GM08714 (cell line): ENCODE measurements around the gene FBXL4.

Source experiments
- H3K4me3 ChIP-seq: fragments of 200-500 bp; sonication (Bioruptor generic); 2 replicates; pipeline ENCODE4 v1.5.1; 2014; ENCODE audit warnings: mild to moderate bottlenecking, low read length, inconsistent platforms
- ZNF274 ChIP-seq: IDR thresholded peaks from 2 replicates; pipeline ENCODE4 v1.6.1; 2012; ENCODE audit warnings: mild to moderate bottlenecking, low read depth, low read length

FBXL4 gene

GRCh38 chr6:98880486-98880885, 67.3 kb downstream of the FBXL4 start:
- no peak overlapping the region for H3K4me3 ChIP-seq
- TF ChIP-seq ZNF274 = no peak

GRCh38 chr6:98877250-98877649, 70.5 kb downstream of the FBXL4 start:
- no peak overlapping the region for H3K4me3 ChIP-seq
- TF ChIP-seq ZNF274 = no peak

- no peak for TF ChIP-seq ZNF274
- no peak overlapping the region for H3K4me3 ChIP-seq
Measured at GRCh38 chr6:98875375-98875774, 72.4 kb downstream of the FBXL4 start.

DNA sequence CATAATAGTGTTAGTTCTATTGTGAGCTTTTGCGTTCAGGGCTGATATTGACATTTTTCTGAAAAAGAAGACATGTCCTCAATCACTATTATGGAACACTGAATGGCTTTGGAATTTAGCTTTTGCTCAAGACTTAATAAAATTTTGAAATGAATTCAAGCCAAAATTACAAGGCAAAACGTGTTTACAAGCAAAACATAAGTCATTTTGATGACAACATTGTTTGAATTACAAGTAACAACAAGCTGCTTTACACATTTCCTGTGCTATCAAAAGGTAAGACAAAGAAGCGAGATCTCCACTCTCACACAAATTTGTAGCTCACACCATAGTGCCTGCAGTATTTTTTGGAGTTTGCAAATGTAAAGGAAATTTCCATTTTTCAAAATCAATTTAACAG, 75.9 kb downstream of the FBXL4 start:
- TF ChIP-seq ZNF274 = no peak

GRCh38 chr6:98871057-98871456, 76.7 kb downstream of the FBXL4 start:
- TF ChIP-seq ZNF274 = no peak
- H3K4me3 ChIP-seq = no peak overlapping the region

More for the DNA sequence above, 75.9 kb downstream of the FBXL4 start:
- no peak overlapping the region for H3K4me3 ChIP-seq

DNA sequence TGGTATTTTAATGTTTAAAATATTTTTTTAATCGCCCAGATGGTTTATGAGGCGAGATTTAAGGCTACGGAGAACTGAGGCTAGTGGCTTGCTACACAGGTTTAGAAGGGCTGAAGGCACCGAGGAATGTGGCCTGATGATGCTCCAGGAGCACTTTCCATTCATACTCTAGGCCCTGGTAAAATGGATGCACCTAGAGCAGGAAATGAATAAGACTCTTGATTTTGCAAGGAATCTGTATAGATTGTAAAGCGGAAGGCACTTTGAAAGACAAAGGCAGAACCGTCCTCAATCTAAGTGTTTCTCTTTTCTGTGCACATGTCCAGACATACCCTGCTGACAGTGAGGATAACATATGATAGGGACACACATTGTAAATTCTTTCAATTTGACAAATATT, 83.2 kb downstream of the FBXL4 start:
- TF ChIP-seq ZNF274 = no peak
- no peak overlapping the region for H3K4me3 ChIP-seq

- no peak overlapping the region for H3K4me3 ChIP-seq
- no peak for TF ChIP-seq ZNF274
Measured at GRCh38 chr6:98848539-98849242, 99.1 kb downstream of the FBXL4 start.

GRCh38 chr6:98847779-98848538, 99.8 kb downstream of the FBXL4 start:
- no peak overlapping the region; the same call in 1 of the 2 replicates for H3K4me3 ChIP-seq
- no peak for TF ChIP-seq ZNF274

DNA sequence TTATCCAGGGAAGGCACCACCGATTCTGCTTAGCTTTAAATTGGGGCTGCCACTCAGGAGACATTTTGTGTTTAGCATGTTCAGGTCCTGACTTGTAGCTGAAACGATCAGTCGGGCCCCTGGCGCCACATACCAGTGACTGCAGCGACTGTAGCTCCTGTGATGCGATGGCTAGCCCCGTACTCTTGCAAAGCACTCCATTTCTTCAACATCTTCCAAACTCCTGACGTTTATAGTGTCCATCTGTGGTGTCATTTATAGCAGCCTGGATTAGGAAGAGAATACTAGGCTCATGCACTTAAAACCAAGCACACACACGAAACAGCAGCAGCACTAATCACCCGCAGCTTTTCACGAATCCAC, 100.3 kb downstream of the FBXL4 start:
- H3K4me3 ChIP-seq = no peak overlapping the region; the same call in 1 of the 2 replicates
- no peak for TF ChIP-seq ZNF274

DNA sequence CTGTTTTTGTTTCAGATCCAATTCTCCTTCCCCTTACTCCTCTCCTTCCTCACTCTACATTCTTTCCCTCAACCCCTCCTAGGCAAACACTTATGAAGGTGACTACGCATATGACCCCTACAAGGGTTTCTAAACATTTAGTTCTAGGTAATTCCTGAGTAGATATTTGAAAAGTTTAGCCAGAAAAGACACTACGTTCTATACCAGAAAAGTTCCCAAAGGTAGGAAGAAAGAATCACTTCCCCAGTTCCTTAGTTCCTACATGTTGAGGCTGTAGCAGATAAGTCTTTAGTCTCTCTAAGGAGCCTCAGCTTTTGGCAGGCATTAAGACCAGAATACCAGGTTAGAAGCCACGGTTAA, 101.7 kb downstream of the FBXL4 start:
- no peak for TF ChIP-seq ZNF274
- H3K4me3 ChIP-seq = no peak overlapping the region

DNA sequence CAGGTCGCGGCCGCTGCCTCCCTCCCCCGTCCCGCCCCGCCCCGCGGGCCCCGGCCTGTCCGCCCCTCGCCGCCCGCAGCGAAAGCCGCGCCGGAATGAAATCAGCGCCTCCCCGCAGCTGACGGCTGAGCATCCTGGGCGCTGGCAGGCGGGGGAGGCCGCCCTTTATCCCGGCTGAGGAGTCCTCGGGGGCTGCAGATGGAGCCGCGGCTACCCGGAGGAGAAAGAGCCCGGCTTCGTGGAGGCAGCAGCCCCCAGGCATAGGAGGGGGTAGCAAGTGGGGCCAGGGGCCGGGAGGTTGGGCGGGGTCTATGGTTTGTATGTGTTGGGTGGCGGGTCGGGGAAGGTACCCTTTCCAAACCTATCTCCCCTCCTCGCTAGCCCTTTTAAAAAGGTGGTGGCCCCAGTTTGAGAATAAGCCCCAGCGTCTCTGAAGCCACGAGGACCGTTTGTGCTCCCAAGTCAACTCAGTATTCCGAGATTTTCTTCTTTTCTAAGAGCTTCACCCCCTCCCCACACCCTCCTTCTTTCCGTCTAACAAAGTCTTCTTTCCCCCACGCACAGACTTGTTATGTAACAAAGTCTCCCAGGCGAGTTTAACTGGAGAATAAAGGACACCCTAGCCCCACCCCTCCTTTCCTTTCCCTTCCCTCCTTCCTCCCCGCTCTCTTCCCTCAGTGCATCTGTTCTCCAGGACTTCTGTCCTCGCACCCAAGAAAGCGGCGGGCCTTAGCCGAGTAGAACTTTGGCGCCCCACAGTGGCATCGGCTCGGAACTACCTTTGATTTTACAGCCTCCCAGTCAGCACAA, 102.3 kb downstream of the FBXL4 start:
- TF ChIP-seq ZNF274 = no peak
- H3K4me3 ChIP-seq = 0 out of 2 replicates have a peak overlapping the region, but pooled peaks have one; percentile 6

DNA sequence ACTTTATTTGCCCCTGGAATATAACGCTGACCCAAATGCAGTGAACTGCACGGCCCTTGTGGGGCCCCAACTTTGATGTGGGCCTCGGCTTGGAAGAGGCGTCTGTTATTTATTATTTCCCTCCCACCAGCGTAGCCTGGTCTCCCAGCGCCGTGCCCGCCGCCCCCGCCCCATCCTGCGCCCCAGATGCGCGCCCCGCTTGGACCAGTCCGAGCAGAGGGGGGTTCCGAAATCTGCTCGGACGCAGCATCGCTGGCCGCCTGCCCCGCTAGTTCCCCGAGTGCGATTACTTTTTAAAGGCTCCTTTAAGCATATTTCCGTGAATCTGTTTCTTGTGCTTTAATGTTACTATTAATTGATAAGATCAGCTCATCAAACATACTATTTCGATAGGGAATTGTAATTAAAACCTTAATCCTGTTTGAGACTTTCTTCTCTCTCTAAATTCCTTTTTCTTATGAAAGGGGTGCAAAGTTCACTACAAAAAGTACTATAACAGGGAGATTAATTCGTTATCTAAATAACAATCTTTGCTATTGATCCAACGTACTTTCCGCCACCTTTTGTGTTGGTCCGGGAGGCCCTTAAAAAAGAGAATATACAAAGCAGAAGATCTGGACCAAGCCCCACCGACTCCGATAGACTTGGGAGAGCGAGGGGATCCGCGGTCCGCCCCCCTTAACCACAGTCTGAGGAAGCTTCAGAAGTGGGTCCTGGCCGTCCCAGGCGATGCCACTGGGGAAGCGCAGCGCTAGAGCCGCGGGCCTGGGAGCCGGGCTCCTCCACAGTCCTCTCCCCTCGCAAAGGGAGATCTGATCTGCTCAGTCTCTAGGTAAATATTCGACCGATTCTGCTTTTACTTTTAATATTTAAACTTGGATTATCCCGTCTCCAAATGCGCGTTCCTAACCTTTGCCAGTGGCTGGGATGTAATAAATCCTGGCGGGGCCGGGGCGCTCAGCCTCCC, 103.2 kb downstream of the FBXL4 start:
- no peak for TF ChIP-seq ZNF274
- H3K4me3 ChIP-seq = no peak overlapping the region
